Measurements from ENCODE around the gene PTPRS. TPM values are rescaled to one million over a fixed set of nuclear protein-coding genes. Genes with fewer than 3 reads are reported as not detected.
A peak's percentile ranks its signal among the peaks of the same experiment; 100 is the strongest.

Gene PTPRS
- total and polyA plus RNA-seq, 2 of the 8 experiments (the other 6 are each of a cell fraction or from before 2014, with no cell fraction given), result 96.8 to 223 TPM

GRCh38 chr19:5360003-5360780, 19.6 kb upstream of the PTPRS start:
- Histone ChIP-seq H3K23me2 (ENCODE audit: low read depth, low read length) (no peaks in the 10 kb centered on the region), H3K4ac (replicated peaks; ENCODE audit: insufficient read length, low read depth, low read length) (no peak overlapping the region), H2BK20ac (ENCODE audit: low read length) (no peak overlapping the region), H2AK5ac (ENCODE audit: low read depth, low read length) (no peak overlapping the region), H3K18ac (ENCODE audit: extremely low read depth, low read length) (no peak overlapping the region), H3K27me3 (replicated peaks in 1 of 4; ENCODE audit: control insufficient read depth in 3 of 4, extremely low read depth in 1 of 4, insufficient read depth in 3 of 4, low read length in 3 of 4) (peaks cover 0 to 3% (median 0%) of the 10 kb centered on the region in 4 experiments; a peak in 1 of 7 replicates), H4K20me1 (replicated peaks in 1 of 2; ENCODE audit: control insufficient read depth in 1 of 2, insufficient read depth in 2 of 2, low read length in 2 of 2) (no peaks in the 10 kb centered on the region), H2AFZ (ENCODE audit: low read length) (no peak overlapping the region), H3K4me3 (ENCODE audit: extremely low read depth in 1 of 4, insufficient read depth in 2 of 4, low read depth in 3 of 4, low read length in 4 of 4) (no peak overlapping the region), H3K9me3 (ENCODE audit: insufficient read depth in 2 of 2, low read depth in 1 of 2, low read length in 1 of 2) (no peaks in the 10 kb centered on the region), H2BK5ac (ENCODE audit: low read depth, low read length) (no peak overlapping the region), H3K23ac (ENCODE audit: insufficient read length) (no peak overlapping the region), H3K79me2 (ENCODE audit: control insufficient read depth in 1 of 2, insufficient read depth in 2 of 2, low read length in 2 of 2) (no peaks in the 10 kb centered on the region), H2BK12ac (ENCODE audit: low read depth, low read length) (no peak overlapping the region), H4K91ac (replicated peaks; ENCODE audit: insufficient read length, low read length) (no peak overlapping the region), H3K36me3 (ENCODE audit: control insufficient read depth in 2 of 4, insufficient read depth in 4 of 4, low read length in 3 of 4) (no peaks in the 10 kb centered on the region), H2BK15ac (ENCODE audit: low read length) (no peak overlapping the region), H3K14ac (ENCODE audit: insufficient read length) (no peak overlapping the region), H4K5ac (ENCODE audit: insufficient read length, low read depth, low read length) (no peak overlapping the region), H3K9ac (replicated peaks in 1 of 4; ENCODE audit: extremely low read depth in 1 of 4, low read depth in 3 of 4, low read length in 3 of 4) (no peak overlapping the region), H3K4me1 (replicated peaks in 1 of 4; ENCODE audit: control insufficient read depth in 3 of 4, insufficient read depth in 4 of 4, low read length in 3 of 4) (peaks cover 0 to 4% (median 3%) of the 10 kb centered on the region in 4 experiments; a peak in 5 of 7 replicates), H4K8ac (ENCODE audit: extremely low read depth, insufficient read depth, low read length) (peak overlapping the region; percentile 20; the same call in 1 of the 2 replicates), H3K79me1 (ENCODE audit: low read depth, low read length) (no peaks in the 10 kb centered on the region), H3K56ac (replicated peaks; ENCODE audit: insufficient read length, low read depth, low read length) (no peak overlapping the region), H3K27ac (ENCODE audit: low read depth, low read length) (no peak overlapping the region), H3K4me2 (ENCODE audit: insufficient read depth in 1 of 2, low read depth in 2 of 2, low read length in 2 of 2) (no peak overlapping the region), H2BK120ac (replicated peaks; ENCODE audit: low read depth, low read length) (no peak overlapping the region)
- ChIA-PET CTCF (ENCODE audit: partially characterized antibody) (interaction anchor here (2.0 kb wide), 1 partner anchor 18 kb away, joined by 6 read pairs; no protein-coding TSS in a partner anchor), POLR2A (ENCODE audit: partially characterized antibody) (interaction anchor here (2.7 kb wide), 1 partner anchor 8 kb away, joined by 10 read pairs; no protein-coding TSS in a partner anchor)
- WGBS, 2 experiments (ENCODE audit: extremely low coverage in 1 of 2, insufficient coverage in 1 of 2, insufficient read length in 1 of 2, insufficient replicate concordance in 2 of 2, low coverage in 1 of 2, low lambda C conversion rate in 2 of 2, missing lambda C conversion rate in 1 of 2), result 80% methylated on average over 9 of the region's 9 CpGs; no CpG with 5 or more reads in 1 of the 2 experiments
- DNase-seq (ENCODE audit: low read depth in 1 of 2, low spot score in 2 of 2), result no peak
- no peak for FAIRE-seq
- TF ChIP-seq CBX8 (IDR thresholded peaks at IDR 0.05; ENCODE audit: borderline replicate concordance, low read depth, low read length) (no peak), CBX5 (IDR thresholded peaks at IDR 0.05; ENCODE audit: low read depth, low read length) (no peak), RBBP5 (IDR thresholded peaks at IDR 0.05; ENCODE audit: borderline replicate concordance, low read depth, low read length) (no peak), POLR2A (IDR thresholded peaks at IDR 0.05; ENCODE audit: control extremely low read depth in 1 of 2, low read depth in 2 of 2, low read length in 2 of 2) (no peak), TAF7 (optimal IDR thresholded peaks at IDR 0.05; ENCODE audit: borderline replicate concordance, low read depth, low read length) (no peak), RAD21 (IDR thresholded peaks at IDR 0.05 in 1 of 2, conservative IDR thresholded peaks at IDR 0.05 in 1 of 2; ENCODE audit: low read depth in 2 of 2, low read length in 2 of 2) (no peak), CREB1 (IDR thresholded peaks at IDR 0.05) (no peak), KDM4A (IDR thresholded peaks at IDR 0.05; ENCODE audit: low read depth, low read length, severe bottlenecking) (no peak), SP1 (IDR thresholded peaks at IDR 0.05; ENCODE audit: low read depth, low read length) (no peak), ASH2L (IDR thresholded peaks at IDR 0.05; ENCODE audit: low read length) (no peak), ATF2 (IDR thresholded peaks at IDR 0.05; ENCODE audit: low read length) (no peak)

Measured in H1 (cell line).